ENCODE measurements around the gene GRID2IP.

GRID2IP gene

DNA sequence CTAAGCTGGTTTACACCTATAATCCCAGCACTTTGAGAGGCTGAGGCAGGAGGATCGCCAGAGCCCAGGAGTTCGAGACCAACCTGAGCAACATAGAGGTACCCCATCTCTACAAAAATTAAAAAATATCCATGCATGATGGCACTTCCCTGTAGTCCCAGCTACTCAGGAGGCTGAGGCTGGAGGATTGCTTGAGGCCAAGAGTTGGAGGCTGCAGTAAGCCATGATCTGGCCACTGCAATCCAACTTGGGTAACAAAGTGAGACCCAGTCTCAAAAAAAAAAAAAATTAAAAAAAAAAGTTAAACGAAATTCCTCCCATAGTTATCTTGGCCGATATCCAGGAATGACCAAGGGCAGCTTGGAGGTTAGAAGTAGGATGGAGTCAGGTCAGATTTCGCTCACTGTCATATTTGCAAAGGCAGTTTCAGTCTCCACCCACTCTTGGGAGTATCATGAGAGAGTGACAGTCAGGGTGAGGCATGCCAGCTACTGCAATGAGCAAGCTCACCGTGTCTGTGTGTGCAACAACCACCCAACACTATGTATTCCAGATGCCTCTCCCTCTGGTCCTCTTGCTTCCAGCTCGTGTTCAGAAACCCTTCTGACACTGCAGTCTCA lies 20.0 kb upstream of the GRID2IP start:
- TF ChIP-seq GATA2 (IDR thresholded peaks at IDR 0.05; ENCODE audit: low read depth, low read length) (no peak), GATA3 (IDR thresholded peaks at IDR 0.05; ENCODE audit: low read depth, low read length) (no peak)

DNA sequence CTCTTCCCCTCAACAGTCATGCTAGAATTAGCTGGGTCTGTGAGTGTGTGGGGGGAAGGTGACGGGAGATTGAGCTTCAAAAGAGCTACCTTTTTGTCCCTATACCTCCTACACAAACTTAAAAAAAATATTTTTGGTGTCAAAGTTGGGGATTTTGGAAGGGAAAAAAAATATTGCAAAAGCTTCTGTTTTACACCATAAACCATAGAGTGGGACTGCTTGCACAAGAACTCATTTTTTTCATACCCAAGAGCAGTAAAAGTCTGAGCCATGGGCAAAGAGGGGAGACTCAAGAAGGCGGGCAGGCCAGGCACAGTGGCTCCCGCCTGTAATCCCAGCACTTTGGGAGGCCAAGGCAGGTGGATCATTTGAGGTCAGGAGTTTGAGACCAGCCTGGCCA lies 16.6 kb upstream of the GRID2IP start:
- TF ChIP-seq GATA2 (IDR thresholded peaks at IDR 0.05; ENCODE audit: low read depth, low read length) (no peak), GATA3 (IDR thresholded peaks at IDR 0.05; ENCODE audit: low read depth, low read length) (no peak)

DNA sequence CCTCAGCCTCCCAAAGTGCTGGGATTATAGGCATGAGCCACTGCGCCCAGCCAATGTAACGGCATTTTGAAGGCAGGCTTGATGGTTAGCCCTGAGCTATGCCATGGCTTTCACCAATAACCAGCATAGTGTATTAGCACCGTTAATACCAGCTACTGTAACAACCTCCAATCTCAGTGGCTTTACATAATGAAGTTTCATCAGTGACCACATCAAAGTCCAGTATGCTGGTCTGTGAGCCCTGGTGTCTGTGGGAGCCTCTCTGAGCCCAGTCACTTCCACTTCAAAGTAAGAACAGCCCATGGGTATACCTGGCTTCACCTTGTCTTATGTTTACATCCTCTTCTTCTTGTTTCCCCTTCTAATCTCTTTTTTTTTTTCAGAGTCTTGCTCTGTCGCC lies 14.4 kb upstream of the GRID2IP start:
- TF ChIP-seq GATA3 (IDR thresholded peaks at IDR 0.05; ENCODE audit: low read depth, low read length) = no peak
- TF ChIP-seq GATA2 (IDR thresholded peaks at IDR 0.05; ENCODE audit: low read depth, low read length) = no peak

DNA sequence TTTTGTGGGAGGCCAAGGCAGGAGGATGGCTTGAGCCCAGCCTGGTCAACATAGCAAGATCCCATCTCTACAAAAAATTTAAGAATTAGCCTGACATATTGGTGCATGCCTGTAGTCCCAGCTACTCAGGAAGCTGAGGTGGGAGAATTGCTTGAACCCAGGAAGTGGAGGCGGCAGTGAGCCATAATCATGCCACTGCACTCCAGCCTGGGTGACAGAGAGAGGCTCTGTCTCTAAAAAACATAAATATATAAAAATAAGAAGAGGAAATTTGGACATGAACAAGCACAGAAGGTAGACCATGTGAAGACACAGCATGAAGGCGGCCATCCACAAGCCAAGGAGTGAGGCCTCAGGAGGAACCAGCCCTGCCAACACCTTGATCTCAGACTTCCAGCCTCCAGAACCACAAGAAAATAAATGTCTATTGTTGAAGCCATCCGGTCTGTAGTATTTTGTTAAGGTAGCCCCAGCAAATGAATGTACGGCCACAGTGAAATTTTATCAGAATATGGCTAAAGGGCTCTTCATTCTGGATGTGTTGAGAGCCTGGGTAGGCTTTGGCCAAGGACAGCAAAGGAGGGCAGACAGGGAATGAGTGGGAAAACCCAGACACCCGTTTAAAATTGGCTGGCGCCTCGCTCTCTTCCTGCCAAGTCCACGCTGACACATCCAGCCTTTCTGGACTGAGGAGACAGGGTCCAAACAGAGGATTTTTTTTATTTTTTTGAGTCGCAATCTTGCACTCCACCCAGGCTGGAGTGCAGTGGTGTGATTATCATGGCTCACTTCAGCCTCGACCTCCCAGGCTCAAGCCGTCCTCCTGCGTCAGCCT lies 12.9 kb upstream of the GRID2IP start:
- TF ChIP-seq GATA2 (IDR thresholded peaks at IDR 0.05; ENCODE audit: low read depth, low read length) (no peak), GATA3 (IDR thresholded peaks at IDR 0.05; ENCODE audit: low read depth, low read length) (no peak)

DNA sequence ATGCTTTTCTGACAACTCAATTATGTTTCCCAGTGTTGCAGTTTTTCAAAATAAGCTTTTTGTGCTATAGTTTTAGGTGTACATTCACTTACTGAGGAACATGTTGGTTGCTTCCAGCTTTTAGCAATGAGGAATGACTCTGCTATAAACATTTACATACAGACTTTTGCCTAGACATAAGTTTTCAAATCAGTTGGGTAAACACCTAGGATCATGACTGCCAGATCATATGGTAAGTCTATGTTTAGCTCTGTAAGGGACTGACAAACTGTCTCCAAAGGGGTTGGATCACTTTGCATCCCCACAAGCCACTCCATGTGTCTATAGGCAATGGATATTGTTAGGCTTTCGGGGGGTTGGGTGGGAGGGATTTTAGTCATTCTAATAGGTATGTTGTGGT lies 10.8 kb upstream of the GRID2IP start:
- TF ChIP-seq GATA3 (IDR thresholded peaks at IDR 0.05; ENCODE audit: low read depth, low read length) (no peak), GATA2 (IDR thresholded peaks at IDR 0.05; ENCODE audit: low read depth, low read length) (no peak)

DNA sequence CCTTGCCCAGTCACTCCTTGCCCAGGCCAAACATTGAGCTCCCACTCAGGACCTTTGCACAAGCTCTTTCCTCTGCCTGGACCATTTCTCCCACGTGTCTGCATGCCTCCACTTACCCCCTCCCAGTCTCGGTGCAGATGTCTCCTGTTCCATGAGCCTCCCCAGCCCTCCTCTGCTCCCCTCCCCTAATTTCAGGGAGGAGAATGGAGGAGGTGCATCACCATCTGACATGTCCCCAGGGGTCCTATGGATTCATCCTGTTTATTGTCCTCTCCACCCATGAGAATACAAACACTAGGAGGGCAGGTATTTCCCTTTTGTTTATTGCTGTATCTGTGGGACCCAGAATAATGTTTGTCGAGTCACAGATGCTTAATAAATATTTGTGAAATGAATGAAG lies 8.6 kb upstream of the GRID2IP start:
- TF ChIP-seq GATA3 (IDR thresholded peaks at IDR 0.05; ENCODE audit: low read depth, low read length) (no peak), GATA2 (IDR thresholded peaks at IDR 0.05; ENCODE audit: low read depth, low read length) (no peak)

DNA sequence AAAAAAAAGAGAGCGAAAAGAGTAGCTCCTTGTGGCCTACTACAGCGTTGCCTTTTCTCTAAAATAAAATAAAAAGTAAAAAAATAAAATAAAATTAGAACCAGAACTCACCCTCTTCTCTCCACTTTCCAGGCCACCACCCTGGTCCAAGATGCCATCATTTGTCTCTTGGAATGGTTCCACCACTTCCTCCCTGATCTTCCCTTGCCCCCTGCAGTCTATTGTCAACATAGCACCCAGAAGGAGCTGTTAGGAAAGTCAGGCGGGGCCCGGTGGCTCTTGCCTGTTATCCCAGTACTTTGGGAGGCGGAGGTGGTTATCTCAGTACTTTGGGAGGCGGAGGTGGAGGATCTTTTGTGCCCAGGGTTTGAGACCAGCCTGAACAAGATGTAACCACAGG lies 7.6 kb upstream of the GRID2IP start:
- TF ChIP-seq GATA2 (IDR thresholded peaks at IDR 0.05; ENCODE audit: low read depth, low read length) = no peak
- no peak for TF ChIP-seq GATA3 (IDR thresholded peaks at IDR 0.05; ENCODE audit: low read depth, low read length)

DNA sequence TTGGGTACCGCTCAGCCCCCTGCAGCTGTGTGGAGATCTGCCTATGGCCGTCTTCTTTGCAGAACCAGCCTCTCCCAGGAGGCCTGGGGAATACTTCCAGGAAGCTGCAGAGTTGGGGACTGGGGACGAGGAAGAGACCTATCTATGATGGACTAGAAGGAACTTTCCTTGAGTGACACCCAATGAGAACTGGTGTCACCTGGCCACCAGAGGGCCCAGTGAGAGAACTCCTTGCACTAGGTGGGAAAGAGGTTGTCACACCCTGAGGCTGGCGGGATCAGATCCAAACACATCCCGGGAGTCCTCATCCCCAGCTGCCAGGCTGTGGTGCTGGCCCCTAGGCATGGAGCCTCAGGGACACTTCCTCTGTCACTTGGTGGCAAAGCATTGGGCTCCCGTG lies 4.9 kb upstream of the GRID2IP start:
- no peak for TF ChIP-seq GATA3 (IDR thresholded peaks at IDR 0.05; ENCODE audit: low read depth, low read length)
- no peak for TF ChIP-seq GATA2 (IDR thresholded peaks at IDR 0.05; ENCODE audit: low read depth, low read length)

DNA sequence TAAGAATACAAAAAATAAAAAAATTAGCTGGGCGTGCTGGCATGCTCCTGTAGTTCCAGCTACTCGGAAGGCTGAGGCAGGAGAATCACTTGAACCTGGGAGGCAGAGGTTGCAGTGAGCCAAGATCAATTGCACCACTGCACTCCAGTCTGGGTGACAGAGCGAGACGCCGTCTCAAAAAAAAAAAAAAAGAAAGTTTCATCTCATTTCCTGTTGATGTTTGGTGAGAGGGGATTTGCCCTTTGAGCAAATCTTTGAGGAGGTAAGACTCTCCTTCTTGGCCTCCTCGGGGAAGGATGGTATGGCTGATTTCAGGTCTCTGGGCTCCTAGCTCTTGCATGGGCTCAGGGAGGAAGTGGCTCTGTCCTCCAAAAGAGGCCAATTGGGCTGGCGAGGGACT lies 3.6 kb upstream of the GRID2IP start:
- TF ChIP-seq GATA3 (IDR thresholded peaks at IDR 0.05; ENCODE audit: low read depth, low read length) (no peak), GATA2 (IDR thresholded peaks at IDR 0.05; ENCODE audit: low read depth, low read length) (no peak)

DNA sequence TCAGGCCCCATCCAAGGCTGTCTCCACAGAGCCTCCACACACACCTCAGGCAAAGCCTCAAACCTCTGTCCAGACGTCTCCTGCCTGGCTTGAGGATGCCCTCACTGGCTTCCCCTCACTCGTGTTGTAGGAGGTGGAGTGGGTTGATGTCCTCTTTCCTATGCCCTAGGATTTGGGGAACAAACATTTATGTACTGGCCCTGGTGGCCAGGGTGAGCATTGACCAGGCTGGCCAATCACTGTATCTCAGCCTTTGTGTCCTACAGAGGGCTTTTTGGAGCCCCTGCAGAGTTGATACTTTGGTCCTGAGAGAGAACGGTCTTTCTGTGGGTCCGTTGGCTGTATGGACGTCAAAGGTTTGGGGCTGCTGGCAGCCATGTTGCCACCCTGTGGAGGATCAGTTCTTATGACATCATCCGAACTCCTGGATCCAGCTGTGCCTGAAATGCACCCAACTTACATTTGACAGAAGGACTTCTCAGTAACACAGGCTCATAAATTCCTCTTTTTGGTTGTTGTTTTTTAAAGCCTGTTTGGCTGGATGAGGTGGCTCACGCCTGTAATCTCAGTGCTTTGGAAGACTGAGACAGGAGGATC lies 2.3 kb upstream of the GRID2IP start:
- TF ChIP-seq GATA3 (IDR thresholded peaks at IDR 0.05; ENCODE audit: low read depth, low read length) (no peak), GATA2 (IDR thresholded peaks at IDR 0.05; ENCODE audit: low read depth, low read length) (no peak)

DNA sequence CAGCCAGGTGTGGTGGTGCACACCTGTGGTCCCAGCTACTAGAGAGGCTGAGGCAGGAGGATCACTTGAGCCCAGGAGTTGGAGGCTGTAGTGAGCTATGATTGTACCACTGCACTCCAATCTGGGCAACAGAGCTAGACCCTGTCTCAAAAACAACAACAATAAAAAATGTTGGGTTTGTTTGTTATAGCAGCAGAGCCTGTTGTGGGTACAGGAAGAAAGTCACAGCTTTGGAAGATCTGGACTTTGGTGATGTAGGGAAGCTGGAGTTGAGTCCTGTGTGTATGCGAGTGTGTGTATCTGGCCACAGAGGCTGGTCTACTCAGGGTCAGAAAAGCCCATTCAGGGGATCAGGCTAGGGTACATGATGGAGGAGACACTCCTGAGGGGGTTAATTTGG lies 3.9 kb downstream of the GRID2IP start:
- TF ChIP-seq GATA2 (IDR thresholded peaks at IDR 0.05; ENCODE audit: low read depth, low read length) = no peak
- no peak for TF ChIP-seq GATA3 (IDR thresholded peaks at IDR 0.05; ENCODE audit: low read depth, low read length)

DNA sequence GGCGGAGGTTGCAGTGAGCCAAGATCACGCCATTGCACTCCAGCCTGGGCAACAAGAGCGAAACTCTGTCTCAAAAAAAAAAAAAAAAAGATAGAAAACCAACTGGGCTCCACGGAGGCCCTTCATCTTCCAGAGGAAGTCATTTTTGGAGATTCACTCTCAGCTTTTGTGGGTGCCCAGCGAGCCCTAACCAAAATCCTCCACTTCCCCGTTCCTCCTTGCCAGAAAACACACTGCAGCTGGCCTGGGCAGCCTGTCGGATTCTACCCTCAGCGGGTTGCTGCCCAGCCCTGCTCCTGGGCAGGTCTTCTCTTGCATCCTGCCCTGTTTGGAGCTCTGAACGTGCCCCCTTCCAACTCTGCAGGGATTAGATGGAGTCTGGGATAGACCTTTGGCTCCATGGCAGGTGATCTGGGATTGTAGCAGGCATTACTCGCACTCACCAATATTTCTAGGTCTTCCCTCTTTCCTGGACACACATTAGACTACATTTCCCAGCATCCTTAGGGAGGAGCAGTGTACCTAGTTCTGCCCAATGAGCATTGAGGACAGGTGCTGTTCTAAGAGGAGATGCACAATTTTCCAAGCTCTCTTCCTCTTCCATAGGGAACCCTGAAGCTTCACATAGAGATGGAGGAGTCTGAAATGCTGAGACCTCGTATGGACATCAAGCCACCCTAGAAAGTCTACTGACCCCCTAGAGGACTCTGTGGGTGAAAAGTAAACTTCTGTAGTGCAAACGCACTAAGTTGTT lies 4.6 kb downstream of the GRID2IP start:
- TF ChIP-seq GATA2 (IDR thresholded peaks at IDR 0.05; ENCODE audit: low read depth, low read length) (no peak), GATA3 (IDR thresholded peaks at IDR 0.05; ENCODE audit: low read depth, low read length) (no peak)

DNA sequence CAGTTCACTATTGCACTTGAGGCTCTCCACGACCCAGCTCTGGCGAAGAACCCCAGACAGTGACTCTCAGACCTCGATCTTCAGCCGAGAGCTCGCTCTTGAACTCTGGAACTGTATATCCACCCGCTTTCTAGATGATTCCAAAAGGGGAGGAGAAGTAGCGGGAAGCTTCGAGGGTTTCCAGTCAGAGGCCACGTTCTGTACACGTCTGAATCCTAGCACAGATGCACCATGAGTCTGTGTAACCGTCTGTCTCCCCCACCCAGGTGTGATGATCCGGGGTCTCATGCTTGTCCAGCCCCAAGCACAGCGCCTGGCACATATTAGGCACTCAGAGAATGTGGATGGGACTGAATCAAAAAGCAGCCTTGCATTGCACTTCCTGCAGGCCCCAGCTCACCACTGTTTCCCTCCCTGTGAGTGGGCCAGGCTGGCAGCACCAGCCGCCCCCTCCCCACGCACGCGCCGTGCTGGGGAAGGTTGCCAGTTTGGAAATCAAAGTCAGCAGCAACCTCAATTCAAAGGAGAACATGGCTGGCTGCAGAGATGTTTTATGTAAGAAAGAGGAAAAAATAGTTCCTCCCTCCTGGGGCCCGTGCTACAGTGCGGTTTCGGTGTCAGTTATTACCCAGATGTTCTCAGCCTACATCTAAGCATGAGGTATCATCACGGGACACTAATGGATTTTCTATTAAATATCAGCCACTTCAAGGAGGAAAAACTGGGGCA lies 5.7 kb downstream of the GRID2IP start:
- TF ChIP-seq GATA2 (IDR thresholded peaks at IDR 0.05; ENCODE audit: low read depth, low read length) (no peak), GATA3 (IDR thresholded peaks at IDR 0.05; ENCODE audit: low read depth, low read length) (no peak)

DNA sequence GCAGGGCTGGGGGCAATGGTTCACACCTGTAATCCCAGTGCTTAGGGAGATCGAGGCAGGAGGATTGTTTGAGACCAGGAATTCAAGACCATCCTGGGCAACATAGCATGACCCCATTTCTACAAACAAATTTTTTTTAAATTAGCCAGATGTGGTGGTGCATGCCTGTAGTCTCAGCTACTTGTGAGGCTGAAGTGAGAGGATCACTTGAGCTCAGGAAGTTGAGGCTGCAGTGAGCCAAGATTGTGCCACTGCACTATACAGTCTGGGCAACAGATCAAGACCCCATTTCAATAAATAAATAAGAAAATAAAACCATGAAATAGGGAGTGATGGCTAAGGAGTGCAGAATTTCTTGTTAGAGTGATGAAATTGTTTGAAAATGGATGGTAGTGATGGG lies 8.9 kb downstream of the GRID2IP start:
- TF ChIP-seq GATA3 (IDR thresholded peaks at IDR 0.05; ENCODE audit: low read depth, low read length) (no peak), GATA2 (IDR thresholded peaks at IDR 0.05; ENCODE audit: low read depth, low read length) (no peak)

All from SH-SY5Y (cell line).